ENCODE measurements around the gene CLIC4.
"Not testable (repeated sequence)": the region's sequence is repeated elsewhere in the genome, so short reads cannot be mapped to it uniquely, and the experiment has no call there.

CLIC4 gene

GRCh38 chr1:24751833-24752232, 6.6 kb downstream of the CLIC4 start:
- DNase-seq (ENCODE audit: extremely low read depth, low read depth), result no peak
- no peak for TF ChIP-seq CTCF (IDR thresholded peaks at IDR 0.05; ENCODE audit: low read depth, low read length, missing control alignments)
- H3K4me3 ChIP-seq (replicated peaks; ENCODE audit: low read depth, low read length), result no peak overlapping the region

GRCh38 chr1:24752305-24752704, 7.1 kb downstream of the CLIC4 start:
- no peak for TF ChIP-seq CTCF (IDR thresholded peaks at IDR 0.05; ENCODE audit: low read depth, low read length, missing control alignments)
- H3K4me3 ChIP-seq (replicated peaks; ENCODE audit: low read depth, low read length), result no peak overlapping the region
- DNase-seq (ENCODE audit: extremely low read depth, low read depth), result no peak

GRCh38 chr1:24754229-24754628, 9.0 kb downstream of the CLIC4 start:
- no peak for TF ChIP-seq CTCF (IDR thresholded peaks at IDR 0.05; ENCODE audit: low read depth, low read length, missing control alignments)
- no peak overlapping the region for H3K4me3 ChIP-seq (replicated peaks; ENCODE audit: low read depth, low read length)
- DNase-seq (ENCODE audit: extremely low read depth, low read depth), result no peak

GRCh38 chr1:24755323-24755722, 10.1 kb downstream of the CLIC4 start:
- not testable (repeated sequence) for H3K4me3 ChIP-seq (replicated peaks; ENCODE audit: low read depth, low read length); DNase-seq (ENCODE audit: extremely low read depth, low read depth)

GRCh38 chr1:24756395-24756794, 11.1 kb downstream of the CLIC4 start:
- no peak overlapping the region for H3K4me3 ChIP-seq (replicated peaks; ENCODE audit: low read depth, low read length)
- no peak for DNase-seq (ENCODE audit: extremely low read depth, low read depth)
- TF ChIP-seq CTCF (IDR thresholded peaks at IDR 0.05; ENCODE audit: low read depth, low read length, missing control alignments), result no peak

- no peak for TF ChIP-seq CTCF (IDR thresholded peaks at IDR 0.05; ENCODE audit: low read depth, low read length, missing control alignments)
- no peak for DNase-seq (ENCODE audit: extremely low read depth, low read depth)
- H3K4me3 ChIP-seq (replicated peaks; ENCODE audit: low read depth, low read length), result no peak overlapping the region
These were observed 14.2 kb downstream of the CLIC4 start for GRCh38 chr1:24759492-24759891.

GRCh38 chr1:24761582-24761981, 16.3 kb downstream of the CLIC4 start:
- no peak overlapping the region for H3K4me3 ChIP-seq (replicated peaks; ENCODE audit: low read depth, low read length)
- no peak for DNase-seq (ENCODE audit: extremely low read depth, low read depth)
- TF ChIP-seq CTCF (IDR thresholded peaks at IDR 0.05; ENCODE audit: low read depth, low read length, missing control alignments), result no peak

Measured in HFF-Myc (cell line).